GM21786 (cell line): ENCODE results near the gene AMN.

Source experiments
- ATAC-seq: cut with Tn5 transposase; IDR thresholded peaks from one replicate; pipeline ENCODE4 v1.9.1; 2021; ENCODE audit not compliant: unreplicated experiment

The AMN gene

GRCh38 chr14:102965282-102965681 is 42.8 kb downstream of the AMN start:
- ATAC-seq, result no peak

DNA sequence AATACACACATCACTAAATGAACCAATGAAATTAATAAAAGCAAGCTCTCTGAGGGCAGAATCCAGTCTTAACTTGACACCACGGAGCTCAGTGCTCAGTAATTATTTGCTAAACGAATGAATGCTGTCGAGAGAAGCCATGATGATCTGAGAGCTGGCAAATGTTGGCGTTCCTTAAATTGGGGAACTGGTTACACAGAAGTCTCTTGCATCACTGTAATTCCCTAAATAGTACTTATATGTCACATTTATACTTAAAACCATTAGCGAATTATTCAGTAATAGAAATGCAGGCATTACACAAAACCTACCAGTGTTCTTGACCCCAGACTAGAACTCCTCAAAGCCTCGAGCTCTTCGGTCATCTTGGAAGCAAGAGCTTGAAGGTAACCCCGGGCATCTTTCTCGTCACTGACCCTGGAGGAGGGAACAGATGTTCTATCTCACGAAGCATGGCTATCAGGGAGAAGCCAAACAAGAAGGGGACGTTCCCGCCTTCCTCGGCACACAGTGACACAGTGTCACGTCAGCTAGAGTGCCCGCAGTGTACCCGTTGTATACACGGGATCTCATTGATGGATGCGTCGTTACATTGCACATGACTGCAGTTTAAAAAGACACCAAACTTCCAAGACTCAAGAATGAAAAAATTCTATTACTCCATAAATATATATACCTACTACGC is 43.6 kb downstream of the AMN start:
- no peak for ATAC-seq

DNA sequence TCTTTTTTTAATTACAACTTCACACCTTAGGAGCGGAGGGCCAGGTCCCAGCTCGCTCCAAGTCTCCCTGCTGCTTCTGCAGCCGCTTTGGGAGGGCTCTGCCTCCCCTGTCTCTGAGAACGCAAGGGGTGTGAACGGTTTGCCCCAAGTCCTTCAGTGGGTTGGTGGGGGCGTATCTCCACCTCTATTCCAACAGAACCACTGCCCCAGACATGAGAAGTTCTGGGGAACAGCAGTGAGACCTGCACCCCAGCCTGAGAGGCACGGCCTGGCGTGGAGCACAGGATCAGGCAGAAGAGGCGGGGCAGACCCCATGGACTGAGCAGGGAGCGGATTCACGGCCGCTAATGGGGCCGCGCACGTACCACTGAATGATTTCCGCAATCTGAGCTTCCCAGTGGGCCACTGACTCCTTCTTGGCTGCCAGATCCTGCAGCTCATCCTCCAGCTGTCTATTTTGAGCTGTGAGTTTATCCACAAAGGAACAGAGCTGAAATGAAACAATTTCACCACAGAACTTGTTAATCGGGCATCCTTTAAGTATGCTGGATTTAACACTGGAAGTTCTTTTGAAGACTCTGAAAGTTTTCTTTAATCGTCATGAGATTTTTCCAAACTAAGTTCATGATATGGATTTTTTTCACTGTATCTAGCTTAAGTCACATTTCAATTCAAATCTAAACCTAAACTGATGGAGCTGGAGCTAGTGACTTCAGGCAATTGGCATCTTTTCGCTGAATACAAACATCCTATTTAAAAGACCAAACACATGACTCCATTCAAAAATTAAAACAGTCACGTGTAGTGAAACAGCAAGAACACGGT is 44.4 kb downstream of the AMN start:
- ATAC-seq, result no peak

- ATAC-seq, result no peak
These were observed 45.0 kb downstream of the AMN start for GRCh38 chr14:102967506-102967795.

- ATAC-seq, result no peak
These were observed 45.8 kb downstream of the AMN start for GRCh38 chr14:102968306-102968705.

GRCh38 chr14:102969060-102969791 is 46.8 kb downstream of the AMN start:
- ATAC-seq, result no peak

- no peak for ATAC-seq
These were observed 47.4 kb downstream of the AMN start for GRCh38 chr14:102969901-102970300.

- ATAC-seq, result no peak
These were observed 48.0 kb downstream of the AMN start for GRCh38 chr14:102970496-102970895.

GRCh38 chr14:102971314-102971713 is 48.9 kb downstream of the AMN start:
- no peak for ATAC-seq

- ATAC-seq, result no peak
These were observed 49.6 kb downstream of the AMN start for GRCh38 chr14:102971836-102972606.

DNA sequence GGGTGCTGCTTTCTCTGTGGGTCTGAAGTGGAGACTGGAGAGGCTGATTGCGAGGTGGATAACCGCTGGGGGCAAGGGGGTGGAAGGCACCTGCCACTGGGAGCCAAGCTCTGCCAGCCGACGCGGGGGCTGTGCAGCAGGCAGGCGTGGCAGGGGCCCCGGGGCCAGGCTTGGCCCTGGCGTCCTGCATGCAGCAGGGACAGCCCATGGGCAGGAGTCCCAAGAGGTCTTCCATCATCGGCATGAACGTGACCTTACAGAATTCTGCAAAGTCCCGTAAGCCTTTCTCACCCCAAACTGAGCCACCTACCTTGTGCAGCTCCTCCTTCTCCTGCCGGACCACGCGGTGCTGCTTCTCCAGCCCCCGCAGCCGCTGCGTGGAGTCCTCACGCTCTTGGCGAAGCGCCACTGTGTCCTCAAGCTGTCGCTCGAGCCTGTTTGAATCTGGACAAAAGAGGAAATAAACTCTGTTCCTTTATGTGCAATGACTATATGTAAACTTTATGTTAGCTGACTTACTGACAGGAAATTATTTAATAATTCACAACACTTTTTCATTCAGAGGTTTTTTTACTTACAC is 51.3 kb downstream of the AMN start:
- ATAC-seq, result no peak

GRCh38 chr14:102975662-102976061 is 53.2 kb downstream of the AMN start:
- no peak for ATAC-seq

DNA sequence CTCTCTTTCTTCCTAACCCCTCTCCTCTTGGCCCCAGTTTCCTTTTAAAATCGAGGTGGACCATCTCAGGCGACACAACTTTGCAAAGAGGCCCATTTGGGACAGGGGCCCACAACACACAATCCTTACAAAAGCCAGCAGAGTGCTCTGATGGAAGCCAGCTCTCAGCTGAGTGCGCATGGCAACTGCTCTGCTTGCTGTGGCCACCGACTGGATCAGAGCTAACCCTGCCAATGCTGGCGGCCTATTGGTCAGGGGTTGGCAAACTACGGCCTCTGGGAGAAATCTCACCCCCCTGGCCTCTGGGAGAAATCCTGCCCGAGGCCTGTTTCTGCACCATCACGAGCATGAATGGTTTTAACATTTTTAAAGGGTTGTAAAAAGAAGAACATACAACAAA is 55.0 kb downstream of the AMN start:
- no peak for ATAC-seq

GRCh38 chr14:102979406-102979805 is 56.9 kb downstream of the AMN start:
- ATAC-seq, result no peak

- no peak for ATAC-seq
These were observed 57.9 kb downstream of the AMN start for GRCh38 chr14:102980409-102980810.
